HS-5 (cell line): ENCODE data around the gene ARSA.
A peak's percentile ranks its signal among the peaks of the same experiment; 100 is the strongest.
"Not testable (repeated sequence)": the region's sequence is repeated elsewhere in the genome, so short reads cannot be mapped to it uniquely, and the experiment has no call there.

Experiments
- DNase-seq: peaks from one replicate; pipeline ENCODE4 v3.0.0-alpha.2; 2012; ENCODE audit warnings: low read depth

The ARSA gene

DNA sequence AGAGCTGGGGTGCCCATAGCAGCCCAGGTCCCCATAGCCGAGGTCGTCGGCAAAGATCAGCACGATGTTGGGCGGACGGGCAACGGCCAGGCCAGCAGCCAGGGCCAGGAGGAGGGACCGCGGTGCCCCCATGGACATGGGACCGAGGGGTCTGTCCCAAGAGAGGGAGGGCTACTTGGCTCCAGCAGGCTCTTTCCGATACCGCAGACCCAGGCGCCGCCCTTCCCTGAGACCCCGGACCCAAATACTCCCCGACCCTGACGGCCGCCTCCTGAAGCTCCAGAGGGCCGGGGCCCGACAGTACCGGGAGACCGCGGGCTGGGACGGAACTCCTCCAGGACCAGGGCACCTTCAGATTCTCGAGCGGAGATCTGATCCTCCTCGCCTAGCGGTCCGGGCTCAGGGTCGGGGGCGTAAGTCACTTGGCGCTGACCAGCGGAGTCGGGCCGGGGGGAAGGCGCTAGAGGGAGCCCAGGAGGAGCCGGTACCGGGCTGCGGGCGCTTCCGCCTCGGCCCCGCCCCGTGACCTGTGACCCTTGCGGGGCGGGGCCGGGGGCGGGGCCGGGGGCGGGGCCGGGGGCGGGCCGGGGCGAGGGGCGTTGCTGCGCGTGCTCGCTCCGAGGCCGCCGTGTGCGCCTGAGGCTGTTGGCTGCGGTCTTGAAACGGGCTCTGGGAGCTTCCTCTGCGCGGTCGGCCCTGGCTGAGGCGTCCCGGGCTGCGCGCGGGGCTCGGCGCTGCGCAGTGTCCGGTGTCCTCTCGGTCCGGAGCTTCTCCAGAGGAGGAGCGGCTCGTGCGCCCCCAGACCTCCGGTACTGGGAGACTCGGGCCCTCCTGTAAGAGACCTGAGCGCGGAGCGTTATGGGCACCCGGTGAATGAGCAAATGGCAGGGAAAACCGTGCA lies at the start of gene ARSA:
Gene ARSA, minus strand, starts transcription at position 511 of the 901 bp plus-strand sequence. Its CDS starts 373 bp downstream, at position 138.
- no peak for DNase-seq

- no peak for DNase-seq
These were observed 48.9 kb upstream of the ARSA start for GRCh38 chr22:50676661-50677492.

DNA sequence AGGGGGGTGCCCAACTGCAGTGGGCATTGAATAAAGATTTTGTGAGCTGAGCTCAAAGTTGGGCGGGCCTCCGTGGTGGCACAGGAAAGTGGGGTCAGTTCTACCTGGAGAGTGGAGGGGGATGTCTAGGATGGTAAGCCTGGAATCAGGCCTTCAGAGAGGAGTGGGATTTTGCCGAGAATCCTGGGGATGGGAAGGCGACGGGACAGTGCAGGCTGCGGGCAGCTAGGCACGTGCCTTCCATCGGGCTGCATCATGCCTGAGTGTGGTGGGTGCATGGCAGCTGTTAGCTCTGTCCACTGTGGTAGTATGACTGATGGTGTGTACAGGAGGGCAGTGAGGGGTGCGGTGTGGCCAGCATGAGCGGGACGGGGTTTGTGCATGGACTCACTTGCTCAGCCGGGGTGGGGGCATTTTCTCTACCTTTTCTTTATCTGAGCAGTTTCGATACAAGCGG lies 48.3 kb upstream of the ARSA start:
- no peak for DNase-seq

- no peak for DNase-seq
These were observed 47.7 kb upstream of the ARSA start for GRCh38 chr22:50675553-50676179.

GRCh38 chr22:50674606-50675552 lies 46.9 kb upstream of the ARSA start:
- DNase-seq, result no peak

DNA sequence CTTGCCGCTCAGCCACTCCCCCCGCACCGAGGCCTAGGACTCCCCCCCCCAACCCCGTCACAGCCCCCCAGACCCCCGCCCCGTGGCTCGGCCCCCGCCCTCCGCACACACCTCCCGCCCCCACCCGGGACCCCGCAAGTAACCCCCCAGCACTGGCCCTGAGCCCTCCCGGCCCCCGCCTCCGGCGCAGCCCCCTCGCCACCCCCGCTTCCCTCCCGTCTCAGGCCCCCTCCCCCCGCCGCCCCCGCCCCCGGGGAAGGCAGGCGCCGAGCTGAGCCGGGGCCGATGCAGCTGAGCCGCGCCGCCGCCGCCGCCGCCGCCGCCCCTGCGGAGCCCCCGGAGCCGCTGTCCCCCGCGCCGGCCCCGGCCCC lies 46.2 kb upstream of the ARSA start:
- no peak for DNase-seq

GRCh38 chr22:50673231-50674129 lies 45.5 kb upstream of the ARSA start:
- DNase-seq, result no peak

- no peak for DNase-seq
These were observed 44.7 kb upstream of the ARSA start, which contains the start of gene SHANK3 for GRCh38 chr22:50672471-50673230. Gene SHANK3, plus strand, starts transcription at chr22:50672823.

DNA sequence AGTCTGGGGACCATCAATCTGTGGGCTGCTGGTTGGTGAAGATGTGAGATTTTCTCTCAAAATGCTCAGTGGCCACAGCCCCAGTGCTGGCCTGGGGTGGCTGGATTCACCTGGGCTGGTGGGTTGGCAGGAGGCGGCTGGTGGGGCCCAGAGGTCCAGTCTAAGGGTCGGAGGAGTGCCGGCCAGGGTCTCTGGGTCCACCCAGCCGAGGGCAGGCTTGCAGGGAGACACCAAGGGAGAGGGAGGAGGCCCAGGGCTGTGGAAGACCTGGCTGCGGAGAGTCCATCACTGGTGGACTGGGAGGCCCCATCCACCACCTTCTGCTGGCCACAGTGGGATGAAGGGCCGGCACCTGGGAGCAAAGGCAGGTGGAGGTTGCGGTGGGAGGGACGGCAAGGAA lies 44.1 kb upstream of the ARSA start:
- DNase-seq, result no peak

- no peak for DNase-seq
These were observed 43.7 kb upstream of the ARSA start for GRCh38 chr22:50671641-50672040.

GRCh38 chr22:50670914-50671538 lies 43.1 kb upstream of the ARSA start:
- no peak for DNase-seq

GRCh38 chr22:50670513-50670912 lies 42.6 kb upstream of the ARSA start:
- DNase-seq, result no peak

GRCh38 chr22:50665738-50666137 lies 37.8 kb upstream of the ARSA start:
- DNase-seq, result no peak

GRCh38 chr22:50665212-50665611 lies 37.3 kb upstream of the ARSA start:
- DNase-seq, result no peak

- no peak for DNase-seq
These were observed 32.4 kb upstream of the ARSA start for GRCh38 chr22:50660306-50660705.

DNA sequence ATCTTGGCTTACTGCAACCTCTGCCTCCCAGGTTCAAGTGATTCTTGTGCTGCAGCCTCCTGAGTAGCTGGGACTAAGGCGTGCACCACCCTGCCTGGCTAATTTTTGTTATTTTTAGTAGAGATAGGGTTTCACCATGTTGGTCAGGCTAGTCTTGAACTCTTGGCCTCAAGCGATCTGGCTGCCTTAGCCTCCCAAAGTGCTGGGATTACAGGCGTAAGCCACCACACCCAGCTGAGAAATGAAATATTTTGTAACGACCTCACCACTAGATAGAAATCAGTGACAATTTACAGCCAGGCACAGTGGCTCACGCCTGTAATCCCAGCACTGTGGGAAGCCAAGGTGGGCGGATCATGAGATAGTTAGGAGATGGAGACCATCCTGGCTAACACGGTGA lies 31.8 kb upstream of the ARSA start:
- DNase-seq, result not testable (repeated sequence)

GRCh38 chr22:50657925-50658324 lies 30.0 kb upstream of the ARSA start:
- DNase-seq, result no peak

DNA sequence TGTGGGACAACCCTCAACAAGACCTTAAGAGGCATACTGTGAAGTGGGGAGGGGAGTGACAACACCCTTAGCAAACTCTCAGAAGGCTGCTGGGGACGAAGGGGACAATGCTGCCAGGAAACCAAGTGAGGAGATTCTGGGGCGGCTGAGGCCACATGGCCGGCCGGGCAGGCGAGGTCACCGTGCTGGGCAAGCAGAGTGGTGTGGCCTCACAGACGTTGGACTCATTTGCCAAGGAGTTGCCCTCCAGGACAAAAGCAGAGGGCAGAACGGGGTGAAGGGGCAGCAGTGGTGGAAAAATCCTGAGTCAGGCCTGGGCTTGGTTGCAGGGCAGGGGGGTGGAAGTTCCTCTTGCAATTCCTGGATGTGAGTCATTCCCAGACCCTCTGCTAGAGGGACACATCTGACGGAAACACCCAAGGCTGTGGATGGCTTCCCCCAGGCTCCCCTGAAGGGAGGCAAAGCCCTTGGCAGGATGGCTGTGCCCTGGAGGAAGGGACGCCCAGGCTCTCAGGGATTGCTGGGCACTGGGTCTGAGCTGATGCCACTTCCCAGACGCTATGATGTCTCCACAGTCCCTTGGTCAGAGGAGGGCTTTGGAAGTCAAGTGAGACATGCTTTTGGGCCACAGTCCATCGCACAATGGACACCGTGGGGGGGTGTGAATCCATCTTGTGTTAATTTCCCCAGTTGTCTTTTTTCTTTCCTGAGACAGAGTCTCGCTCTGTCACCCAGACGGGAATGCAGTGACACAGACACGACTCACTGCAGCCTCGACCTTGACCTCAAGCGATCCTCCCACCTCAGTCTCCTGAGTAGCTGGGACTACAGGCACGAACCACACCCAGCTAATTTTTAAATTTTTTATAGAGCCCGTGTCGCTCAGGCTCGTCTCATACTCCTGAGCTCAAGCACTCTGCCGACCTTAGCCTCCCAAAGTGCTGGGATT lies 28.4 kb upstream of the ARSA start:
- DNase-seq, result peak; percentile 44
